Measurements from ENCODE around the gene FOXN3.

The FOXN3 gene

GRCh38 chr14:89265234-89265633 is 151.8 kb downstream of the FOXN3 start:
- H4K20me1 ChIP-seq (ENCODE audit: insufficient read depth, low read length, poor library complexity, severe bottlenecking), result peaks cover 19% of the 10 kb centered on the region
- H3K9me2 ChIP-seq (replicated peaks; ENCODE audit: low read depth, low read length), result no peaks in the 10 kb centered on the region
- peaks cover 12% of the 10 kb centered on the region for H3K4me1 ChIP-seq (ENCODE audit: insufficient read depth, low read length, poor library complexity, severe bottlenecking)
- H3K4me3 ChIP-seq (ENCODE audit: low read length, poor library complexity, severe bottlenecking), result no peak overlapping the region
- H3K36me3 ChIP-seq (ENCODE audit: insufficient read depth, low read length), result peaks cover 31% of the 10 kb centered on the region; the same call in 1 of the 2 replicates
- TF ChIP-seq CTCF (conservative IDR thresholded peaks at IDR 0.05; ENCODE audit: low read length) (no peak), EZH2phosphoT487 (IDR thresholded peaks at IDR 0.05; ENCODE audit: borderline replicate concordance) (no peak)
- no peak overlapping the region for H3K9ac ChIP-seq (ENCODE audit: low read depth, low read length, poor library complexity, severe bottlenecking)
- H2AFZ ChIP-seq (ENCODE audit: low read length), result no peak overlapping the region
- H3K9me3 ChIP-seq (ENCODE audit: insufficient read depth, low read depth, low read length), result no peaks in the 10 kb centered on the region
- no peak overlapping the region for H3K4me2 ChIP-seq (ENCODE audit: low read depth, low read length, poor library complexity, severe bottlenecking)
- H3F3A ChIP-seq (ENCODE audit: low read depth), result no peaks in the 10 kb centered on the region
- H3K27me3 ChIP-seq (ENCODE audit: insufficient read depth, low read length, poor library complexity, severe bottlenecking), result no peaks in the 10 kb centered on the region
- peaks cover 83% of the 10 kb centered on the region for H3K79me2 ChIP-seq (ENCODE audit: insufficient read depth, low read length)

GRCh38 chr14:89264196-89264800 is 152.7 kb downstream of the FOXN3 start:
- no peak for TF ChIP-seq CTCF (conservative IDR thresholded peaks at IDR 0.05; ENCODE audit: low read length)
- TF ChIP-seq EZH2phosphoT487 (IDR thresholded peaks at IDR 0.05; ENCODE audit: borderline replicate concordance), result no peak
- H3K79me2 ChIP-seq (ENCODE audit: insufficient read depth, low read length), result peaks cover 79% of the 10 kb centered on the region
- no peaks in the 10 kb centered on the region for H3F3A ChIP-seq (ENCODE audit: low read depth)
- H3K9ac ChIP-seq (ENCODE audit: low read depth, low read length, poor library complexity, severe bottlenecking), result no peak overlapping the region
- H3K9me3 ChIP-seq (ENCODE audit: insufficient read depth, low read depth, low read length), result no peaks in the 10 kb centered on the region
- peaks cover 31% of the 10 kb centered on the region; the same call in 1 of the 2 replicates for H3K36me3 ChIP-seq (ENCODE audit: insufficient read depth, low read length)
- H3K4me2 ChIP-seq (ENCODE audit: low read depth, low read length, poor library complexity, severe bottlenecking), result no peak overlapping the region
- no peak overlapping the region for H2AFZ ChIP-seq (ENCODE audit: low read length)
- H3K27me3 ChIP-seq (ENCODE audit: insufficient read depth, low read length, poor library complexity, severe bottlenecking), result no peaks in the 10 kb centered on the region
- H3K9me2 ChIP-seq (replicated peaks; ENCODE audit: low read depth, low read length), result no peaks in the 10 kb centered on the region
- peaks cover 12% of the 10 kb centered on the region for H3K4me1 ChIP-seq (ENCODE audit: insufficient read depth, low read length, poor library complexity, severe bottlenecking)
- peaks cover 23% of the 10 kb centered on the region for H4K20me1 ChIP-seq (ENCODE audit: insufficient read depth, low read length, poor library complexity, severe bottlenecking)
- no peak overlapping the region for H3K4me3 ChIP-seq (ENCODE audit: low read length, poor library complexity, severe bottlenecking)

GRCh38 chr14:89262041-89262440 is 155.0 kb downstream of the FOXN3 start:
- no peaks in the 10 kb centered on the region for H3K4me1 ChIP-seq (ENCODE audit: insufficient read depth, low read length, poor library complexity, severe bottlenecking)
- peaks cover 73% of the 10 kb centered on the region for H3K79me2 ChIP-seq (ENCODE audit: insufficient read depth, low read length)

More at GRCh38 chr14:89262041-89262440, 155.0 kb downstream of the FOXN3 start:
- Histone ChIP-seq H3K9ac (ENCODE audit: low read depth, low read length, poor library complexity, severe bottlenecking) (no peak overlapping the region), H2AFZ (ENCODE audit: low read length) (no peak overlapping the region), H3F3A (ENCODE audit: low read depth) (no peaks in the 10 kb centered on the region), H3K4me2 (ENCODE audit: low read depth, low read length, poor library complexity, severe bottlenecking) (no peak overlapping the region), H3K36me3 (ENCODE audit: insufficient read depth, low read length) (peaks cover 39% of the 10 kb centered on the region; the same call in 1 of the 2 replicates), H3K27me3 (ENCODE audit: insufficient read depth, low read length, poor library complexity, severe bottlenecking) (no peaks in the 10 kb centered on the region), H3K9me3 (ENCODE audit: insufficient read depth, low read depth, low read length) (no peaks in the 10 kb centered on the region), H3K4me3 (ENCODE audit: low read length, poor library complexity, severe bottlenecking) (no peak overlapping the region), H3K9me2 (replicated peaks; ENCODE audit: low read depth, low read length) (no peaks in the 10 kb centered on the region), H4K20me1 (ENCODE audit: insufficient read depth, low read length, poor library complexity, severe bottlenecking) (peaks cover 18% of the 10 kb centered on the region)
- TF ChIP-seq EZH2phosphoT487 (IDR thresholded peaks at IDR 0.05; ENCODE audit: borderline replicate concordance) (no peak), CTCF (conservative IDR thresholded peaks at IDR 0.05; ENCODE audit: low read length) (no peak)
